Measurements from ENCODE around the gene INPP5D. TPM values are rescaled to one million over a fixed set of nuclear protein-coding genes. Genes with fewer than 3 reads are reported as not detected.

INPP5D gene
- total and polyA plus RNA-seq, 2 of the 8 experiments (the other 6 are each of a cell fraction or from before 2014, with no cell fraction given), result 4.5 to 7.1 TPM

GRCh38 chr2:233015019-233015645 lies 45.0 kb upstream of the INPP5D start:
- Histone ChIP-seq H3K27ac (ENCODE audit: low read depth, low read length) (no peak overlapping the region), H3K4me2 (ENCODE audit: insufficient read depth in 1 of 2, low read depth in 2 of 2, low read length in 2 of 2) (no peak overlapping the region), H3K23me2 (ENCODE audit: low read depth, low read length) (peaks cover 10% of the 10 kb centered on the region; the same call in 1 of the 2 replicates), H3K9ac (replicated peaks in 1 of 4; ENCODE audit: extremely low read depth in 1 of 4, low read depth in 3 of 4, low read length in 3 of 4) (no peak overlapping the region), H3K79me1 (ENCODE audit: low read depth, low read length) (no peaks in the 10 kb centered on the region), H3K14ac (ENCODE audit: insufficient read length) (no peak overlapping the region), H3K4me3 (ENCODE audit: extremely low read depth in 1 of 4, insufficient read depth in 2 of 4, low read depth in 3 of 4, low read length in 4 of 4) (no peak overlapping the region), H2BK5ac (ENCODE audit: low read depth, low read length) (no peak overlapping the region), H3K23ac (ENCODE audit: insufficient read length) (no peak overlapping the region), H3K18ac (ENCODE audit: extremely low read depth, low read length) (no peak overlapping the region), H2AFZ (ENCODE audit: low read length) (no peak overlapping the region), H4K91ac (replicated peaks; ENCODE audit: insufficient read length, low read length) (no peak overlapping the region), H4K20me1 (replicated peaks in 1 of 2; ENCODE audit: control insufficient read depth in 1 of 2, insufficient read depth in 2 of 2, low read length in 2 of 2) (no peaks in the 10 kb centered on the region), H2BK15ac (ENCODE audit: low read length) (no peak overlapping the region), H3K4ac (replicated peaks; ENCODE audit: insufficient read length, low read depth, low read length) (no peak overlapping the region), H2BK120ac (replicated peaks; ENCODE audit: low read depth, low read length) (no peak overlapping the region), H2AK5ac (ENCODE audit: low read depth, low read length) (no peak overlapping the region), H2BK12ac (ENCODE audit: low read depth, low read length) (no peak overlapping the region), H3K27me3 (replicated peaks in 1 of 4; ENCODE audit: control insufficient read depth in 3 of 4, extremely low read depth in 1 of 4, insufficient read depth in 3 of 4, low read length in 3 of 4) (no peaks in the 10 kb centered on the region), H3K56ac (replicated peaks; ENCODE audit: insufficient read length, low read depth, low read length) (peak overlapping the region; percentile 30), H3K9me3 (ENCODE audit: insufficient read depth in 2 of 2, low read depth in 1 of 2, low read length in 1 of 2) (no peaks in the 10 kb centered on the region), H2BK20ac (ENCODE audit: low read length) (no peak overlapping the region), H4K8ac (ENCODE audit: extremely low read depth, insufficient read depth, low read length) (no peak overlapping the region), H4K5ac (ENCODE audit: insufficient read length, low read depth, low read length) (no peak overlapping the region), H3K4me1 (replicated peaks in 1 of 4; ENCODE audit: control insufficient read depth in 3 of 4, insufficient read depth in 4 of 4, low read length in 3 of 4) (no peaks in the 10 kb centered on the region), H3K79me2 (ENCODE audit: control insufficient read depth in 1 of 2, insufficient read depth in 2 of 2, low read length in 2 of 2) (no peaks in the 10 kb centered on the region), H3K36me3 (ENCODE audit: control insufficient read depth in 2 of 4, insufficient read depth in 4 of 4, low read length in 3 of 4) (no peaks in the 10 kb centered on the region)
- DNase-seq (ENCODE audit: low read depth in 1 of 2, low spot score in 2 of 2), result no peak
- TF ChIP-seq CBX5 (IDR thresholded peaks at IDR 0.05; ENCODE audit: low read depth, low read length) (no peak), JUND (IDR thresholded peaks at IDR 0.05; ENCODE audit: low read length) (no peak)
- ChIA-PET POLR2A (ENCODE audit: partially characterized antibody) (no interaction called here), CTCF (ENCODE audit: partially characterized antibody) (no interaction called here)
- 93% methylated on average over 1 of the region's 1 CpG; no CpG with 5 or more reads in 1 of the 2 experiments for WGBS, 2 experiments (ENCODE audit: extremely low coverage in 1 of 2, insufficient coverage in 1 of 2, insufficient read length in 1 of 2, insufficient replicate concordance in 2 of 2, low coverage in 1 of 2, low lambda C conversion rate in 2 of 2, missing lambda C conversion rate in 1 of 2)
- FAIRE-seq, result no peak

Measured in H1 (cell line).